GM21390 (cell line): ENCODE results near the gene CFAP61.
"Not testable (repeated sequence)": the region's sequence is repeated elsewhere in the genome, so short reads cannot be mapped to it uniquely, and the experiment has no call there.

Experiments
- ATAC-seq: cut with Tn5 transposase; IDR thresholded peaks from one replicate; pipeline ENCODE4 v1.9.1; 2021; ENCODE audit not compliant: unreplicated experiment

CFAP61 gene

GRCh38 chr20:20209684-20210083 lies 157.4 kb downstream of the CFAP61 start:
- no peak for ATAC-seq

- ATAC-seq, result no peak
Observed at GRCh38 chr20:20210327-20210726, 158.0 kb downstream of the CFAP61 start.

- no peak for ATAC-seq
Observed at GRCh38 chr20:20210943-20211273, 158.6 kb downstream of the CFAP61 start.

- ATAC-seq, result no peak
Observed at GRCh38 chr20:20211274-20211987, 159.1 kb downstream of the CFAP61 start.

GRCh38 chr20:20211988-20212518 lies 159.7 kb downstream of the CFAP61 start:
- ATAC-seq, result no peak

GRCh38 chr20:20212675-20213096 lies 160.4 kb downstream of the CFAP61 start:
- ATAC-seq, result no peak

- no peak for ATAC-seq
Observed at GRCh38 chr20:20213526-20214121, 161.3 kb downstream of the CFAP61 start.

GRCh38 chr20:20214757-20215275 lies 162.5 kb downstream of the CFAP61 start:
- no peak for ATAC-seq

- no peak for ATAC-seq
Observed at GRCh38 chr20:20215976-20216727, 163.8 kb downstream of the CFAP61 start.

GRCh38 chr20:20216941-20217340 lies 164.6 kb downstream of the CFAP61 start:
- no peak for ATAC-seq

- ATAC-seq, result no peak
Observed at GRCh38 chr20:20217621-20218020, 165.3 kb downstream of the CFAP61 start.

- ATAC-seq, result not testable (repeated sequence)
Observed at GRCh38 chr20:20218106-20218505, 165.8 kb downstream of the CFAP61 start.

GRCh38 chr20:20219016-20219415 lies 166.7 kb downstream of the CFAP61 start:
- ATAC-seq, result no peak

GRCh38 chr20:20220134-20220533 lies 167.8 kb downstream of the CFAP61 start:
- no peak for ATAC-seq

- ATAC-seq, result no peak
Observed at GRCh38 chr20:20223981-20224380, 171.6 kb downstream of the CFAP61 start.

GRCh38 chr20:20224806-20225205 lies 172.5 kb downstream of the CFAP61 start:
- ATAC-seq, result no peak

GRCh38 chr20:20225325-20226043 lies 173.2 kb downstream of the CFAP61 start:
- no peak for ATAC-seq

GRCh38 chr20:20226554-20226953 lies 174.2 kb downstream of the CFAP61 start:
- ATAC-seq, result no peak

GRCh38 chr20:20227013-20227571 lies 174.8 kb downstream of the CFAP61 start:
- no peak for ATAC-seq

GRCh38 chr20:20228351-20228750 lies 176.0 kb downstream of the CFAP61 start:
- ATAC-seq, result no peak

- peak; percentile 55 for ATAC-seq
Observed at GRCh38 chr20:20229595-20229994, 177.3 kb downstream of the CFAP61 start.
